Kidney (tissue), 14 donors: ENCODE data around the gene FBXL7. TPM values are rescaled to one million over a fixed set of nuclear protein-coding genes. Genes with fewer than 3 reads are reported as not detected.

ENCODE experiments used
- DNase-seq, 5 donors: peaks; one replicate each; pipeline ENCODE4 v3.0.0-alpha.2; 2013 to 2020
- FAIRE-seq: peaks from 2 replicates; lab custom pipeline; 2012; peaks lifted over from hg19 to GRCh38; lab: Jason Lieb, UNC
- H3K27ac ChIP-seq, 2 donors: one replicate each; pipeline ENCODE4 v1.7.0; 2013; ENCODE audit warnings: low read depth in 2 of 2, low read length in 2 of 2, inconsistent platforms in 1 of 2
- H3K27me3 ChIP-seq: one replicate; pipeline ENCODE4 v1.7.1; 2013; ENCODE audit warnings: low read length, inconsistent platforms; ENCODE audit not compliant: control insufficient read depth, insufficient read depth
- H3K36me3 ChIP-seq, 3 donors: one replicate each; pipeline versions ENCODE4 v1.7.0 to v1.7.1; 2013; ENCODE audit warnings: low read length in 3 of 3, control low read depth in 1 of 3, inconsistent platforms in 1 of 3; ENCODE audit not compliant: insufficient read depth in 3 of 3, control insufficient read depth in 2 of 3
- H3K4me1 ChIP-seq, 3 donors: one replicate each; pipeline versions ENCODE4 v1.7.0 to v1.7.1; 2013; ENCODE audit warnings: low read length in 3 of 3, inconsistent platforms in 1 of 3, low read depth in 1 of 3; ENCODE audit not compliant: control insufficient read depth in 2 of 3, insufficient read depth in 2 of 3
- H3K4me3 ChIP-seq, 3 donors: one replicate each; pipeline versions ENCODE4 v1.7.0 to v1.8.1; 2013; ENCODE audit warnings: low read length in 3 of 3, control low read depth in 1 of 3, inconsistent platforms in 1 of 3
- H3K9ac ChIP-seq, 3 donors: one replicate each; pipeline versions ENCODE4 v1.7.0 to v1.7.1; 2013; ENCODE audit warnings: low read length in 3 of 3, control low read depth in 1 of 3, inconsistent platforms in 1 of 3
- H3K9me3 ChIP-seq, 3 donors: one replicate each; pipeline versions ENCODE4 v1.7.0 to v1.7.1; 2013; ENCODE audit warnings: low read length in 3 of 3, control low read depth in 1 of 3, inconsistent platforms in 1 of 3; ENCODE audit not compliant: control insufficient read depth in 2 of 3, insufficient read depth in 1 of 3
- CTCF ChIP-seq: IDR thresholded peaks from 3 replicates; pipeline ENCODE4 v1.5.1; 2012; ENCODE audit warnings: mild to moderate bottlenecking, moderate library complexity, borderline replicate concordance; ENCODE audit not compliant: insufficient read depth; ENCODE audit errors: extremely low read depth
- intact Hi-C: fragments of 100-400 bp; cut with DNase I; formaldehyde crosslinking; loops from one replicate; pipeline ENCODE4 v1.11.1; 2022
- polyA plus RNA-seq: library from polyadenylated mRNA; stranded (reverse); fragments of 350-450 nt; fragmentation: Illumina TruSeq; extraction: RNeasy Lipid Tissue Mini Kit (QIAGEN cat#74804); gene quantifications from one replicate; pipeline ENCODE4 v1.2.3, GENCODE V29; 2014; ENCODE audit warnings: low read depth, low replicate concordance; ENCODE audit not compliant: insufficient read depth
- total RNA-seq: library from RNA; stranded (reverse); fragmentation: NEBNext Ultra II Directional; extraction: Animal tissue kit (Norgen Biotek cat#: 25700); gene quantifications from one replicate; pipeline ENCODE4 v1.2.1, GENCODE V29; 2021
- donor health status: control.
- donor health status: control.
- donor health status: control.
- donor health status: control.
- donor health status: control.
- donor health status: DM: yes; HTN: yes; CAD: no.
- donor health status: Normal renal cell carcinoma (clear cell type).

The FBXL7 gene
- total and polyA plus RNA-seq, 2 donors from 2014 or later: 3.9 to 6.1 TPM

- DNase-seq (peak in 1 of 5 donors; percentile 61), FAIRE-seq (no peak)
- no peaks in the 10 kb centered on the region for H3K9me3 ChIP-seq
- intact Hi-C loops: no loop called here
- H3K9ac ChIP-seq: no peak overlapping the region
- TF ChIP-seq CTCF: no peak
- no peak overlapping the region for H3K27ac ChIP-seq
- no peaks in the 10 kb centered on the region for H3K36me3 ChIP-seq
- H3K4me1 ChIP-seq: peaks cover 0 to 2% (median 0%) of the 10 kb centered on the region in 3 donors
- H3K27me3 ChIP-seq: no peaks in the 10 kb centered on the region
- no peak overlapping the region for H3K4me3 ChIP-seq
These were observed 179.2 kb downstream of the FBXL7 start for GRCh38 chr5:15679161-15679560.

GRCh38 chr5:15680455-15680854, 180.5 kb downstream of the FBXL7 start:
- Histone ChIP-seq H3K36me3 (no peaks in the 10 kb centered on the region), H3K27ac (no peak overlapping the region), H3K9me3 (no peaks in the 10 kb centered on the region), H3K4me3 (no peak overlapping the region), H3K27me3 (no peaks in the 10 kb centered on the region), H3K4me1 (no peaks in the 10 kb centered on the region), H3K9ac (no peak overlapping the region)
- intact Hi-C loops: no loop called here
- FAIRE-seq (no peak), DNase-seq (no peak)
- TF ChIP-seq CTCF: no peak

GRCh38 chr5:15682122-15682521, 182.1 kb downstream of the FBXL7 start:
- no peak overlapping the region for H3K4me3 ChIP-seq
- TF ChIP-seq CTCF: no peak
- no peaks in the 10 kb centered on the region for H3K9me3 ChIP-seq
- DNase-seq (no peak), FAIRE-seq (no peak)
- no peaks in the 10 kb centered on the region for H3K4me1 ChIP-seq
- no peaks in the 10 kb centered on the region for H3K27me3 ChIP-seq
- no peak overlapping the region for H3K9ac ChIP-seq
- H3K27ac ChIP-seq: no peak overlapping the region
- intact Hi-C loops: no loop called here
- no peaks in the 10 kb centered on the region for H3K36me3 ChIP-seq

GRCh38 chr5:15682566-15682965, 182.6 kb downstream of the FBXL7 start:
- Histone ChIP-seq H3K27me3 (no peaks in the 10 kb centered on the region), H3K36me3 (no peaks in the 10 kb centered on the region), H3K27ac (no peak overlapping the region), H3K9me3 (no peaks in the 10 kb centered on the region), H3K4me3 (no peak overlapping the region), H3K4me1 (no peaks in the 10 kb centered on the region), H3K9ac (no peak overlapping the region)
- FAIRE-seq (no peak), DNase-seq (peak in 1 of 5 donors; percentile 37)
- no peak for TF ChIP-seq CTCF
- intact Hi-C loops: no loop called here
